Renal cortex interstitium (tissue), 11 donors: ENCODE results near the gene FAM83B. TPM values are rescaled to one million over a fixed set of nuclear protein-coding genes. Genes with fewer than 3 reads are reported as not detected.

Experiments used
- DNase-seq, 11 donors: peaks; one replicate each; pipeline ENCODE4 v3.0.0-alpha.2; 2013; ENCODE audit warnings: low read depth in 9 of 11, low spot score in 4 of 11; ENCODE audit errors: extremely low read depth in 1 of 11
- polyA plus RNA-seq, 3 donors: library from polyadenylated mRNA; unstranded; fragments of 120-200 nt; gene quantifications; one replicate each; pipeline ENCODE4 v1.2.1, GENCODE V29; 2013; ENCODE audit not compliant: insufficient read length in 3 of 3

Gene FAM83B
- polyA plus RNA-seq, 3 donors = 7.5 to 12.7 (median 7.8) TPM

- no peak for DNase-seq
Measured at GRCh38 chr6:54886932-54887584, 40.5 kb downstream of the FAM83B start.

GRCh38 chr6:54891536-54891935, 45.0 kb downstream of the FAM83B start:
- no peak for DNase-seq

DNA sequence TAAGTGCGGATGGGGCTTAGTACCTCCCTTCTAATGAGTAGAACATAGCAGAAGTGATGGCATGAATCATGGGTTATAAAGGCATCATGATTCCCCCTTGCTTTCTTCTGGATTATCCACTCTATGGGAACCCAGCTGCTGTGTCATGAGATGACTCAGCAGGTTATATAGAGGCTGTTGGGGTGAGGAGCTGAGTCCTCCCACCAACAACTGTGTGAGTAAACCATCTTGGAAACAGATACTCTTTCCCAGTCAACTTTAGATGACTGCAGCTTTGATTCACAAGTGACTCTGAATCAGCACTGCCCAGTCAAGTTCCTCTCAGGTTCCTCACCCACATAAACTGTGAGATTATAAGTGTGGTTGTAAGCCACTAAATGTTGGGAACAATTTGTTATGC, 46.3 kb downstream of the FAM83B start:
- DNase-seq = no peak

- no peak for DNase-seq
Measured at GRCh38 chr6:54893818-54894217, 47.2 kb downstream of the FAM83B start.

DNA sequence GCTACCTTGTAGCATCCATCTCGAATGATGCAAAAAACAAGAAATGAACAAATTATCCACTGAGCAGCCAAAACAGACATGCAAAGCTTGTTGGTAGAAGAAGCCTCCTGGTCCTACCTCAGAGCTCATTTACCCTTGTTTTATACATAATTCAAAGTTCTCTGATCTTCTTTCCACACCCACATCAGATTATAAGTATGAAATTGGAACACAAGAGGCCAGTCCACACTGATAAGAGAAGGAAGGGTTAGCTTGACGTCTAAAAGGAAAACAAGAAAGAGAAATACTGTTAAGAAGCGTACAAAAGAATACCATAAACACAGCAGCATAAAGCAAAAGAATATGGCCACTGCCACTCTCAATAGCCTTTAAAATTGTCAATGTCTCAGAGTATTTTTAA, 49.7 kb downstream of the FAM83B start:
- no peak for DNase-seq

DNA sequence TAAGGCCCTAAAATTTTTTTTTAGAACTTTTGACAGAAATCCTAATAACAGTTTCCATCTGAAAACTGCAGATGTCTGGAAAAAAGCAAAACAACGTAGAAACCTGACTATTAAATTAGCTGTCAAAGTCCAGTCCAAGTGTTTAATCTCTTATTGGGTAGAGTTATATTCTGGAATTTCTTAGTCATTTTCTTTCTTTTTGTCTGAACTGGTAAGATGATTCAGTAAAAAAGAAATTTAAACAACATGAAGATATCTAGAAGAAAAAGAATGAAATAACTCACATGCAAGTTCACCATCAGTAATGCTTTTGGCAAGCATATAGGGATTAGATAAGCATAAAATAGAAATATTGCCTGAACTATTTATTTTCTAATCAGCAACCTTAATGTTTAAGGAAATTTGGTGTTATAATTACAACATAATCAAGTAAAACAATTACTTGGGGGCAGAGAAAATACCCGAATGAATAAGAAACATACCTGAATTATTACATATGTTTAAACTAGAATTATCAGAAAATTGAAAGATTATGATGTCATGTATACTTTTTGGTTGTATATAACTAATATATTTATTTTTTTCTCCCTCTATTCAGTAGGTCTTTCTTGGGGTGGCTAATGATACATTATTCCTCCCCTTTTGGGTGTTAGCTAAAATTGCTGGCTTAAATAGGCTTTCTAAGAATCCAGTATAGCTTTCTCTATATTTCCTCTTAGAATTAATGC, 51.1 kb downstream of the FAM83B start:
- no peak for DNase-seq

DNA sequence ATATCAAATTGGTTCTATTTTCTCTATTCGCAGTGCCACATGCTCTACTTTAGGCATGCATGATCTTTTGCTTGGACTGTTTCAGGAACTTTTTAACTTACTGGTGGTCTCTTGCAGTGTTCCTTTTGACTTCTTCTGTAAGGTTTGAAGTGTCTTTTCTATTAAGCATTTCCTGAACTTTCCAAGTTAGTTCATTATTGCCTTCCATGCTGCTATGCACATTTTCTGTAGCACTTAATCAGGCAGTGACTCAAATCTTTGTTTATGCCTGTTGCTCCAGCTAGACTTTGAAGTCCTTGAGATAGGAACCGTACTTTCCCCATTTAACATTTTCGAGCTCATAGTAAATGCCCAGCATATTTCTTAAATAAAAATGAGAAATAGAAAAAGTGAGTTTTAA, 52.2 kb downstream of the FAM83B start:
- DNase-seq = no peak

DNA sequence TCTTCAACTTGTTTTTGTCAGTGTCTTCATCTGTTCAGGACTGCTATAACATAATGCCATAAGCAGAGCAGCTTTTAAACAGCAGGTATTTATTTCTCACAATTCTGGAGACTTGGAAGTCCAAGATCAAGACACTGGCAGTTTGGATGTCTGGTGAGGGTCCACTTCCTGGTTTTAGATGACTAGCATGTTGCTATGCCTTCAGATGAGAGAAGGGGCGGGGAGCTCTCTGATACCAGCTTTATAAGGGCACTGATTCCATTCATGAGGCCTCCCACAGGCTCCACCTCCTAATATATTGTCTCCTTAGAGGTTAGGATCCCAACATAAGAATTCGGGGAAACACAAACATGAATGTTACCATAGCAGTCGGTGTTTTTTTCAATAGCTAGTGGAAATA, 52.9 kb downstream of the FAM83B start:
- no peak for DNase-seq

- DNase-seq = no peak
Measured at GRCh38 chr6:54899986-54900385, 53.4 kb downstream of the FAM83B start.

- DNase-seq = no peak
Measured at GRCh38 chr6:54900666-54901065, 54.1 kb downstream of the FAM83B start.

- no peak for DNase-seq
Measured at GRCh38 chr6:54903884-54904283, 57.3 kb downstream of the FAM83B start.

DNA sequence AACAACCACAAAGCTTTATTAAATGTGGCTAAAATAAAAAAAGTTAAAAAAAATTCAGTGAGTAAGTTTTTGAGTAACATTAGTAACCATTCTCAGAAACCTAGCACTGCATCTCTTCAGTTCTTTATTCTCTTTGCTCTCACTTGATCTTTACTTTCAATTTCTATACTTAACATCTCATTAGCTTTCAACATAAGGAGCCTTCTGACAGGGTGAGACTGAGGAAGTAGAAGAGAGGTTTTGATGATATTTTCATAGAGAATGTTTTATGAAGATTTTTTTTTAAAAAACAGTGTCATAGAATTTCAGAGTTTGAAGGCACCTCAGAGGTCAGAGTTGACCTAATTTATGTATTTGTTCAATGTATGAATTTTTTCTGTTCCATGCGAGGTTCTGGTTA, 60.8 kb downstream of the FAM83B start:
- no peak for DNase-seq

DNA sequence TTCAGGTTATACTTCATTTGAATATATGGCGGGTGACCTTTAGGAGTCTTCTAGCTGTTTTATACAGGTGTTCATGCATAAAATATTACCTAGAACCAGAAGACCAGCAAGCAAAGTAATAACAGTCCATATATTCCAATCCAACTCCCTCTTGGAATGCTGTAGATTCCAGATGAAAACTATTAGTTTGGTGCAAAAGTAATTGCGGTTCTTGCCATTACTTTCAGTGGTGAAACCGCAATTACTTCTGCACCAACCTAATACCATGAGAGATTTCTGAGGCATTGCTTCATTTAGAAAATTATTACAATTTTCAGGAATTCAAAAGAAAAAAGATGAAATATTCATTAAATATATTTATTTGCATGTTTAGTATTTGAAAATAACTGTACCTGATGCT, 62.6 kb downstream of the FAM83B start:
- no peak for DNase-seq

DNA sequence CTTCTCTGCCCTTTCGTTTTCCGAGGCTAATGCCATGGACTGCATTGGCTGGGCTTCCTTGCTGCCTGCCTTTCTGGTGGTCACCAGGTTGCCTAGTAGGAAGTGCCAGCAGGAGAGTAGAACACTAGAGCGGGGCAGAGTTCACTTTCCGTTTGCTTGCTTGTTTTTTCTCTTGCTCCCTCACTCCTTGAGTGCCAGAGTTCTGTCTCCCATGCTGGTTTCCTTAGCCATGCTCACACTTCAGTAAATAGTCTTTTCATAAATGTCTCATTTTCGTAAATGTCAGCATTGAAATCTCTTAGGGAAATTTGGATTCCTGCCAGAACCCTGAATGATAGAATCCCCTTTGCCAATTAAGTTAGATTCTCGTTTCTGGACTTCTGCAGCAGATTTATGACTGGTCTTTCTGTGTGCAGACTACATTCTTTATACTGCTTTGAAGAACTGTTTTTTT, 63.9 kb downstream of the FAM83B start:
- DNase-seq = no peak

DNA sequence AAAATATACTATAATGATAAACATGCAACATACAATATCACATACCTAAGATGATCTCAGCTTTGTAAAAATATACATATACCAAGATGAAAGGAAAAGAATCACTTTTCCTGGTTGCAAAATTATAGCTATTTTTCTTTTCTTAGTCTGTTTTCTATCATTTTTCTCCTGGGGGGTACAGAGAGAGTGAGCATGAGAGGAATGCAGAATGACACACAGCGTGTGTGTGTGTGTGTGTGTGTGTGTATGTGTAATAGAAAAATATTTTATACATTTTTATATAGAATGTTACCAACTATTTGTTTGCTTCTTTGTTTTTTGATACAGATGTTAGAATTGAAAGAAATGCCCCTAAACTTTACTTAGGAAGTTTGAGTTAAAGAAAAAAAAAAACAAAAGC, 64.3 kb downstream of the FAM83B start:
- no peak for DNase-seq

DNA sequence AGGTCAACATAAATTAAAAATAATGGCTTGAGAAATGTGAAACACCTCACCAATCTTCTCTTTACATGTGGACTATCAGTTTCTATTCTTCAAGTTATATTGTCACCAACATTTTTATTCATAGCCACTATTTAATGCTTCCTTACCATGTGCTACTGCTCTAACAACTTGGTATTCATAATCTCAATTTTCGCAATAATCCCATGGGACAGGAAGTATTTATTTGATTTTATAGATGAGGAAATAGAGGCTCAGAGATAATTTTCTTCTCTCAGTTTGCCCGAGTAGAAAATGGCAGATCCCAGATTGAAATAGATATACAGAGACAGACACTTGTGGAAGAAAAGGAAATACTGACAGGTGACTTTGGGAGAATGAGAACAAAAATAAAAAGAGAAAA, 66.6 kb downstream of the FAM83B start:
- no peak for DNase-seq

- DNase-seq = no peak
Measured at GRCh38 chr6:54916858-54917257, 70.3 kb downstream of the FAM83B start.

- DNase-seq = no peak
Measured at GRCh38 chr6:54920628-54921027, 74.1 kb downstream of the FAM83B start.

DNA sequence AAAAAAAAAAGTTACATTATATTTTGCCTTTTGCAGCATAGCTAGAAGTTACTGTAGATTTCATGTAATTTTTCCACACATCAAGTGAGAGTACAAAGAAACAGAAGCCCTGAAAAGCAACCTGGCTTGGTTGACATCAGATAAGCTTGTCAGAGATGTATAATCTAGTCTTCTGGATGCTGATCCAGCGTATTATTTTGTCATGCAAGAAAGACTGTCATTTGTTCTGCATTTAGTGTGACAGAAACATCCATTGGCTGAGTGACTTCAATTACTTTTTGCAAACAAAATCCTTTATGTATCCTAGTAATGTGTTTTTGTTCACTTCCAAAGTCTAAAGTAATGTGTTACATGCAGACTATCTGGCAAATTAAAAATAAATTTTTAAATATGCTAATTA, 75.3 kb downstream of the FAM83B start:
- no peak for DNase-seq

DNA sequence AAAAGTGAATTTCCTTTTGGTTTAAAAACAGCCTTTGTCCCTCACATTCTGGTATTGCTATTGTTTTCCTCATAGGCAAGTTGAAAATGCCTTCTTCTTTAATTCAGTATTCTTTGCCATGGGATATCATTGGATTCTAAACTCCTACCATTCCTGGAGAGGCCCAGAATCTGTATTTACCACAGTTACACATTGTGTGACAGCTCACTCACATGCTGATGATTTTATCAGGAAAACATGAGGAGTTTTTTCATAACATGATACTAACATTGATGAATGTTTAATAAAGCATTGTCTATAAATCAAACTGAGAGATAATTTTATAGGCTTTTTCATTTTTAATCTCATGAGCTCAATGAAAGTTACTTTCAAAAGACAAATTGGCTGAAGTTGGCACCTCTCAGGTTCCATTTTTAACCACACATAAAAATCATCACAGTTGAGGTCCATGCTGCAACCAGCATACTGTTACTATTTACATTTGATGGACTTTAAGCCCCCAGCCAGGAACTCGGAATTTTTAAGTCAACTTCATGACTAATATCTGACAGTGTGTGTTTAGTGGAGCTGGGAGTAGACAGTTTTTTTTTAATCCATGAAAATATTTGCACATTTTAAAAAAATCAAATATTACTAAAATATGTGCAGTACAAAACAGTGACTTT, 82.8 kb downstream of the FAM83B start:
- DNase-seq = no peak
